Transverse colon (tissue), 4 donors: ENCODE measurements around the gene CDH26. TPM values are rescaled to one million over a fixed set of nuclear protein-coding genes. Genes with fewer than 3 reads are reported as not detected.

Experiments
- DNase-seq: peaks from one replicate; pipeline ENCODE4 v3.0.0-alpha.2; 2019
- H3K27ac ChIP-seq, 4 donors: fragments of 200-600 bp; sonication (generic); 2 replicates each; pipeline ENCODE4 v1.5.1; 2016 to 2018; ENCODE audit warnings: inconsistent platforms in 4 of 4
- H3K27me3 ChIP-seq: fragments of 200-600 bp; sonication (generic); 2 replicates; pipeline ENCODE4 v1.5.1; 2017; ENCODE audit warnings: inconsistent platforms
- H3K36me3 ChIP-seq, 4 donors: fragments of 200-600 bp; sonication (generic); 2 replicates each; pipeline ENCODE4 v1.5.1; 2017 to 2019; ENCODE audit warnings: inconsistent platforms in 4 of 4
- H3K4me1 ChIP-seq, 4 donors: fragments of 200-600 bp; sonication (generic); 2 replicates each; pipeline ENCODE4 v1.5.1; 2017 to 2020; ENCODE audit warnings: inconsistent platforms in 4 of 4
- H3K4me3 ChIP-seq, 4 donors: fragments of 200-600 bp; sonication (generic); 1 replicate in 1 of 4; 2 replicates in 3 of 4; pipeline versions ENCODE4 v1.5.1 to v1.6.1; 2017 to 2019; ENCODE audit warnings: inconsistent platforms in 4 of 4
- H3K9me3 ChIP-seq, 2 donors: fragments of 200-600 bp; sonication (generic); 2 replicates each; pipeline ENCODE4 v1.5.1; 2017 to 2019; ENCODE audit warnings: inconsistent platforms in 2 of 2
- EP300 ChIP-seq: sonication (generic); formaldehyde crosslinking; IDR thresholded peaks from one replicate; pipeline ENCODE4 v1.6.1; 2017; ENCODE audit warnings: antibody characterized with exemption, low read depth
- POLR2A ChIP-seq: fragments of 450-650 bp; IDR thresholded peaks from one replicate; pipeline ENCODE4 v1.6.1; 2016; ENCODE audit warnings: antibody characterized with exemption, mild to moderate bottlenecking, moderate library complexity
- POLR2AphosphoS5 ChIP-seq, 3 donors: sonication (generic); formaldehyde crosslinking; IDR thresholded peaks; one replicate each; pipeline ENCODE4 v1.6.1; 2016; ENCODE audit warnings: antibody characterized with exemption in 3 of 3
- WGBS, 2 donors: methylation state at CpG; one replicate each; pipeline ENCODE4 v1.1.5; 2018; ENCODE audit warnings: low coverage in 1 of 2; 5-methylcytosine and 5-hydroxymethylcytosine counted together
- in situ Hi-C, 4 donors: fragments of 200-750 bp; cut with MboI; loops; one replicate each; pipeline versions ENCODE4 v1.15.0 to v1.15.1; 2017; ENCODE audit warnings: low sequenced_read_pairs in 3 of 4, low pct_ligation_motif_present in 1 of 4, low pct_unique_long_range_greater_than_20kb in 1 of 4
- intact Hi-C: fragments of 100-400 bp; cut with DNase I; formaldehyde crosslinking; loops from one replicate; pipeline ENCODE4 v1.15.1; 2023; ENCODE audit warnings: low total_unique reads
- total RNA-seq, 4 donors: library from RNA; depleted of rRNA; stranded (reverse); fragments of >200 nt; gene quantifications; one replicate each; pipeline ENCODE4 v1.1.0, GENCODE V29; 2016
- TF ChIP-seq, protein P1 (sequence below), 5 experiments: fragments of 200-600 bp in 3 of 5; fragments of 450-650 bp in 2 of 5; sonication (generic) in 3 of 5; IDR thresholded peaks; 1 replicate in 2 of 5; 2 replicates in 3 of 5; pipeline ENCODE4 v1.5.1; 2016 to 2017; ENCODE audit warnings: antibody characterized with exemption in 5 of 5, inconsistent platforms in 3 of 5, mild to moderate bottlenecking in 2 of 5, moderate library complexity in 1 of 5

CDH26 gene
- total RNA-seq, 4 donors from 2014 or later = 1.4 to 1.9 TPM; not detected in 2

DNA sequence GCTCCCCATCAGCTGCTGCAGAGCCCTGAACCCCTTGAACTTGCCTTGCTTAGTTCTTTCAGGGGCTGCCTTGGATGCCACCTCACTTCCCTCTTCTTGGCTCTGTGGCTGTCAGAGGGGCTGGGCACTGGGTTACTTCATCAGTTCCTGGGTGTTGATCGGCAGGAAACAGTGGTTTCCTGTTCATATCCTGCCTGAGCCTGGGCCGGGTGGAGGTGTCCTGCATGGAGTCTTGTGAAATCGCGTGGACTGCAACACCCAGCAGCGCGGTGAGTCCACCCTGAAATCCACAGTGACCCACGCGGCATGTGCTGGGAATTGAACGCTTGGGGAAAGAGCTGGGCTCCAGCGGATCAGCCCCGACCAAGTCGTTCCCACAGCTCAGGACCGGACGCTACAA lies 97.5 kb downstream of the CDH26 start:
- H3K4me3 ChIP-seq = no peak overlapping the region
- WGBS, 2 donors = 51% methylated on average over 10 of the region's 14 CpGs; no CpG with 5 or more reads in 1 of the 2 donors
- TF ChIP-seq EP300 (no peak), POLR2AphosphoS5 (IDR thresholded peaks at IDR 0.05) (no peak), POLR2A (no peak)
- TF ChIP-seq, protein P1, sequence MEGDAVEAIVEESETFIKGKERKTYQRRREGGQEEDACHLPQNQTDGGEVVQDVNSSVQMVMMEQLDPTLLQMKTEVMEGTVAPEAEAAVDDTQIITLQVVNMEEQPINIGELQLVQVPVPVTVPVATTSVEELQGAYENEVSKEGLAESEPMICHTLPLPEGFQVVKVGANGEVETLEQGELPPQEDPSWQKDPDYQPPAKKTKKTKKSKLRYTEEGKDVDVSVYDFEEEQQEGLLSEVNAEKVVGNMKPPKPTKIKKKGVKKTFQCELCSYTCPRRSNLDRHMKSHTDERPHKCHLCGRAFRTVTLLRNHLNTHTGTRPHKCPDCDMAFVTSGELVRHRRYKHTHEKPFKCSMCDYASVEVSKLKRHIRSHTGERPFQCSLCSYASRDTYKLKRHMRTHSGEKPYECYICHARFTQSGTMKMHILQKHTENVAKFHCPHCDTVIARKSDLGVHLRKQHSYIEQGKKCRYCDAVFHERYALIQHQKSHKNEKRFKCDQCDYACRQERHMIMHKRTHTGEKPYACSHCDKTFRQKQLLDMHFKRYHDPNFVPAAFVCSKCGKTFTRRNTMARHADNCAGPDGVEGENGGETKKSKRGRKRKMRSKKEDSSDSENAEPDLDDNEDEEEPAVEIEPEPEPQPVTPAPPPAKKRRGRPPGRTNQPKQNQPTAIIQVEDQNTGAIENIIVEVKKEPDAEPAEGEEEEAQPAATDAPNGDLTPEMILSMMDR (IDR thresholded peaks at IDR 0.05) = no peak
- H3K9me3 ChIP-seq = no peaks in the 10 kb centered on the region
- H3K27ac ChIP-seq = peak overlapping the region in 1 of 4 donors; percentile 1
- intact Hi-C loops (no loop called here), in situ Hi-C loops (no loop called here)
- no peaks in the 10 kb centered on the region for H3K36me3 ChIP-seq
- peak; percentile 41 for DNase-seq
- peaks cover 28% of the 10 kb centered on the region for H3K27me3 ChIP-seq
- peaks cover 0 to 6% (median 0%) of the 10 kb centered on the region in 4 donors for H3K4me1 ChIP-seq

DNA sequence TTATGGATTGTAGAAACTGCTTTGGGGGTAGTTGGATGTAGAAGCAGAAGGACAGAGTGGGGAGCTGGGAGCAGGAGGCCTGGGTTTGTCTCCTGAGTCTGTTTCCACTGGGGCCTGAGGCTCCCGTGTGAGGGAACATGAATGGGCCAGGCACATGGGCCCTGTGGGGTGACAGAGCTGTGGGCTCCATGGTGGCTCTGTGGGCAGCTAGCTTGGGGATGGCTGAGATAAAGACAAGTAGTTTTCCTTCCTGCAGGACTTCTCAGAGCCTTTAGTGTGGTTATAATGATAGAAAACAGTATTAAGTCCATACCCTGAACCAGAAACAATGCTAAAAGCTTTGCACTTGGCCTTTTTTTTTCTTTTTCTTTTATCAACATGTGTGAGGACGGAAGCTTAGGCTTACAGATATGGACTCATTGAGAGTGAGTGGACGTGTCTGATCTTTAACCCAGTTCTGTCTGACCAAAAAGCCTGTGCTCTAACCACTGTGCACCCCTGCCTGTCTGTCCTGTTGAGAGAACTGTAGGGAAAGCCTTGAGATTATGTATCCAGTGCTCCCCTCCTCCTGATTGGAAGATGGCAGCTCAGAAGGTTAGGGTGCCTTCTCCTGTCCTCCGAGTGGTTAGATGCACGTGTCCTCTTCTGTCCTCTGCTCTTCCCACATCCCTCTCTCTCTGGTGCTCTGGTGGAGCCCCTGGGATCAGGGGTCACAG lies 98.3 kb downstream of the CDH26 start:
- in situ Hi-C loops = no loop called here
- H3K4me3 ChIP-seq = no peak overlapping the region
- no peaks in the 10 kb centered on the region for H3K36me3 ChIP-seq
- no peak overlapping the region for H3K27ac ChIP-seq
- H3K4me1 ChIP-seq = peaks cover 0 to 6% (median 0%) of the 10 kb centered on the region in 4 donors
- no peak for DNase-seq
- intact Hi-C loops = no loop called here
- TF ChIP-seq POLR2AphosphoS5 (IDR thresholded peaks at IDR 0.05) = no peak
- TF ChIP-seq, protein P1 (IDR thresholded peaks at IDR 0.05) = no peak
- no peak for TF ChIP-seq EP300
- no peak for TF ChIP-seq POLR2A
- H3K27me3 ChIP-seq = peaks cover 25% of the 10 kb centered on the region
- WGBS, 2 donors = 66 to 80% methylated on average over 1 to 5 of the region's 5 CpGs
- H3K9me3 ChIP-seq = no peaks in the 10 kb centered on the region

DNA sequence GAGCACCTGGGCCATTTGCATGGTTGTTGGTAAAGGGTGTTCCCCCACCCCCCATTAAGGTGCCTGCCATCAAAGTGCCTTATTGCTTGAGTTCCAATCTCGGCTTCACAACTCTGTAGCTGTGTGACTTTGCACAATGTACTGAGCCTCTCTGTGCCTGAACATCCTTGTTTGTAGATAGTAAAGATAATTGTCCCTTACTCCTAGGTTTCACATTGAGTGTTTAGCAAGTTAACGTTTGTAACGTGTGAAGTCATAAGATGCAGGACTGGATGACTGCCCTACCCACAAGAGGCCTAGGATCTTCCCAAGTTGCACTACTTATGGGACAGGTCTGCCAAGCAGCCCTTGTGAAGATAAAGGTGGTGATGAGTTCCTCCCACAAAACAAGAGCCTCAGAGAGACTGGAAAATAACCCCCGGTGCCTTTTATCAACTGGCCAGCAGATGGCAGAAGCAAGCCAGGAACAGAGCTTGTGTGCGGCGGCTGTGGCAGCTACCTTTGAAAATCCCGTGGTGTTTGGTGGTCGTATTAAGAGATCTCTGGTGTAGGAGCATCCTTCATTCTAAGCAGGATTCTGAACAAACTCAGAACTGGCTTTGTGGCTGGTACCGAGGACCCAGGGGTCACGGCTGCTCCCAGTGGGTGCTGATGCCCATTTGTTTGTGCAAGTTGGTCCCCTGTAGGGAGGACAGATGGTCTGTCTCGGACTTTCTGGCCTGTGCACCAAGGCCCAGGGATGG lies 99.1 kb downstream of the CDH26 start:
- peak; percentile 52 for DNase-seq
- Histone ChIP-seq H3K27ac (no peak overlapping the region), H3K4me1 (peaks cover 0 to 6% (median 0%) of the 10 kb centered on the region in 4 donors), H3K9me3 (no peaks in the 10 kb centered on the region), H3K27me3 (peaks cover 18% of the 10 kb centered on the region), H3K4me3 (no peak overlapping the region), H3K36me3 (no peaks in the 10 kb centered on the region)
- 15% methylated on average over 11 of the region's 11 CpGs; no CpG with 5 or more reads in 1 of the 2 donors for WGBS, 2 donors
- TF ChIP-seq POLR2A (no peak), EP300 (no peak), POLR2AphosphoS5 (IDR thresholded peaks at IDR 0.05) (no peak)
- TF ChIP-seq, protein P1 (IDR thresholded peaks at IDR 0.05) = peak; percentile 58 to 88 (median 71)
- intact Hi-C loops (no loop called here), in situ Hi-C loops (no loop called here)
